ENCODE results near the gene UNC5CL. TPM values are rescaled to one million over a fixed set of nuclear protein-coding genes. Genes with fewer than 3 reads are reported as not detected.
A peak's percentile ranks its signal among the peaks of the same experiment; 100 is the strongest.

UNC5CL gene
- total RNA-seq, 1 donor from 2014 or later = 0.27 TPM

- intact Hi-C loops (cut with micrococcal nuclease) = no loop called here
- DNase-seq = no peak
- Histone ChIP-seq H3K27ac (replicated peaks) (peak overlapping the region; percentile 70), H3K4me1 (peaks cover 79% of the 10 kb centered on the region), H3K27me3 (ENCODE audit: low read depth) (no peaks in the 10 kb centered on the region), H3K9me3 (replicated peaks) (no peaks in the 10 kb centered on the region), H3K4me3 (peak overlapping the region; percentile 55), H3K36me3 (peaks cover 61% of the 10 kb centered on the region)
- TF ChIP-seq, protein P1, sequence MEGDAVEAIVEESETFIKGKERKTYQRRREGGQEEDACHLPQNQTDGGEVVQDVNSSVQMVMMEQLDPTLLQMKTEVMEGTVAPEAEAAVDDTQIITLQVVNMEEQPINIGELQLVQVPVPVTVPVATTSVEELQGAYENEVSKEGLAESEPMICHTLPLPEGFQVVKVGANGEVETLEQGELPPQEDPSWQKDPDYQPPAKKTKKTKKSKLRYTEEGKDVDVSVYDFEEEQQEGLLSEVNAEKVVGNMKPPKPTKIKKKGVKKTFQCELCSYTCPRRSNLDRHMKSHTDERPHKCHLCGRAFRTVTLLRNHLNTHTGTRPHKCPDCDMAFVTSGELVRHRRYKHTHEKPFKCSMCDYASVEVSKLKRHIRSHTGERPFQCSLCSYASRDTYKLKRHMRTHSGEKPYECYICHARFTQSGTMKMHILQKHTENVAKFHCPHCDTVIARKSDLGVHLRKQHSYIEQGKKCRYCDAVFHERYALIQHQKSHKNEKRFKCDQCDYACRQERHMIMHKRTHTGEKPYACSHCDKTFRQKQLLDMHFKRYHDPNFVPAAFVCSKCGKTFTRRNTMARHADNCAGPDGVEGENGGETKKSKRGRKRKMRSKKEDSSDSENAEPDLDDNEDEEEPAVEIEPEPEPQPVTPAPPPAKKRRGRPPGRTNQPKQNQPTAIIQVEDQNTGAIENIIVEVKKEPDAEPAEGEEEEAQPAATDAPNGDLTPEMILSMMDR (IDR thresholded peaks at IDR 0.05; ENCODE audit: borderline replicate concordance) = no peak
These were observed 24.9 kb upstream of the UNC5CL start for GRCh38 chr6:41063884-41064285.

DNA sequence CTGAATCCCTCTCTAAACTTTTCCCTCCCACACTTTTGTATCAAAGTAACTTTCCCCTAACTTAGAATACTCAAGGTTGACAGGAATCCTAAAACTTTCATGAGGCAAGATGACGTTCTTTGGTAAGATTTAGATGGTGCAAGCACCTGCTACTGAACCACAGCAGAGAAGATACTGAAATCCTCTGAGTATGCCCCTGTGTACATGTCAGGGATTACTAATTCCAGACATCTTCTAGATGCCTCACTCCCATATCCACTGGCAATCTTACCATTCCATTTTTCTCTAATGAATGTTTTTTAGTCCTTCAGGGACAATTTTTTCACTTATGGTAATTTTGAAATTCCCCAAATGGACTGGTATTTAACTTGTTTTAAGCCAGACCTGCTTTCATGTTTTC lies 23.0 kb upstream of the UNC5CL start:
- H3K36me3 ChIP-seq = peaks cover 45% of the 10 kb centered on the region
- H3K27ac ChIP-seq (replicated peaks) = peak overlapping the region; percentile 70
- TF ChIP-seq, protein P1 (IDR thresholded peaks at IDR 0.05; ENCODE audit: borderline replicate concordance) = no peak
- peak overlapping the region; percentile 55 for H3K4me3 ChIP-seq
- intact Hi-C loops (cut with micrococcal nuclease) = no loop called here
- H3K27me3 ChIP-seq (ENCODE audit: low read depth) = no peaks in the 10 kb centered on the region
- H3K9me3 ChIP-seq (replicated peaks) = no peaks in the 10 kb centered on the region
- peaks cover 91% of the 10 kb centered on the region for H3K4me1 ChIP-seq
- no peak for DNase-seq

GRCh38 chr6:41061196-41061726 lies 22.2 kb upstream of the UNC5CL start:
- Histone ChIP-seq H3K27me3 (ENCODE audit: low read depth) (no peaks in the 10 kb centered on the region), H3K36me3 (peaks cover 44% of the 10 kb centered on the region), H3K4me3 (peak overlapping the region; percentile 55), H3K9me3 (replicated peaks) (no peaks in the 10 kb centered on the region), H3K27ac (replicated peaks) (peak overlapping the region; percentile 70), H3K4me1 (peaks cover 90% of the 10 kb centered on the region)
- no peak for DNase-seq
- TF ChIP-seq, protein P1 (IDR thresholded peaks at IDR 0.05; ENCODE audit: borderline replicate concordance) = no peak
- intact Hi-C loops (cut with micrococcal nuclease) = no loop called here

DNA sequence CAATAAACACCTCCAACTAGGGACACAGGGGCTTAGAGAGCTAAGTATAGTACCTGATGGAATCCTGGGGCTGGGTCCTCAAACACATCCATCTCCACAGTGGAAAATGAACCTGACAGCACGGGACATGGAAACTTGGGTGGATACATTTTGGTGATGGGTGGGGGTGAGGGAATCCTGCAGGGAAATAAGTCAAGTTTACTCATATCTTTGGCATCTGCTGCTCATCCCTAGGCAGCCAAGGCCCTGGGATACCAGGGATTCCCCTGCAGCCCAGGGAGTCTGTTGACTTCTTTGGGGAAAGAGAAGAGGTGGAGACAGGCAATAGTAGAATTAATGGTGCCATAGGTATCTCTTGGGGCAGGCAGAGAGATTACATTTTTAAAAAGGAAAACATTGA lies 20.5 kb upstream of the UNC5CL start:
- H3K4me3 ChIP-seq = no peak overlapping the region
- no peaks in the 10 kb centered on the region for H3K27me3 ChIP-seq (ENCODE audit: low read depth)
- intact Hi-C loops (cut with micrococcal nuclease) = no loop called here
- peak overlapping the region; percentile 70 for H3K27ac ChIP-seq (replicated peaks)
- H3K4me1 ChIP-seq = peaks cover 78% of the 10 kb centered on the region
- no peaks in the 10 kb centered on the region for H3K9me3 ChIP-seq (replicated peaks)
- TF ChIP-seq, protein P1 (IDR thresholded peaks at IDR 0.05; ENCODE audit: borderline replicate concordance) = no peak
- no peak for DNase-seq
- peaks cover 32% of the 10 kb centered on the region for H3K36me3 ChIP-seq

DNA sequence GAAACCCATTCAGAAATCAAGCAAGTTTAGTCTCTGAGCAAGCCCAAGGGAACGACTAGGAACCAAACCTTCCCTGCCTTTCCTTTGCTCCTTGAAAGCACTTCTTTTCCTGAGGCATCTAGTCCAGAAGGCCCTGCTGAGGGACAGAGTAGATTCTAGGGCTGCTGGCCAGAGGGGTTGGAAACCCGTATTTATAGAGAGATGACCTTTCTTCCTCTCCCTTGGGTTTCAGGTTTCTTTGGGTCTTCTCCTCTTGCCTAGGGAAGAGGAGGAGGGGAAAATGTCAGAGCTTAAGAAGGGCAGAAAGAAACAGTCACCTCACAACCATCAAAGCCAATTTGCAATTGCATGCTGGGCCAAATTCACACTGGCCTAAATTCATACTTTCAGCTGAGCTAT lies 19.8 kb upstream of the UNC5CL start:
- H3K9me3 ChIP-seq (replicated peaks) = no peaks in the 10 kb centered on the region
- peaks cover 24% of the 10 kb centered on the region for H3K36me3 ChIP-seq
- intact Hi-C loops (cut with micrococcal nuclease) = no loop called here
- H3K4me1 ChIP-seq = peaks cover 73% of the 10 kb centered on the region
- H3K27me3 ChIP-seq (ENCODE audit: low read depth) = no peaks in the 10 kb centered on the region
- peak overlapping the region; percentile 70 for H3K27ac ChIP-seq (replicated peaks)
- TF ChIP-seq, protein P1 (IDR thresholded peaks at IDR 0.05; ENCODE audit: borderline replicate concordance) = no peak
- DNase-seq = no peak
- H3K4me3 ChIP-seq = peak overlapping the region; percentile 35
